Liver (tissue), 9 donors: ENCODE data around the gene DKK2. TPM values are rescaled to one million over a fixed set of nuclear protein-coding genes. Genes with fewer than 3 reads are reported as not detected.

Source experiments
- DNase-seq: peaks from one replicate; pipeline ENCODE4 v3.0.0-alpha.2; 2017; ENCODE audit warnings: low spot score
- H3K27ac ChIP-seq, 2 donors: one replicate each; pipeline ENCODE4 v1.7.0; 2013; ENCODE audit warnings: inconsistent platforms in 2 of 2, low read length in 2 of 2, control low read depth in 1 of 2, low read depth in 1 of 2, mild to moderate bottlenecking in 1 of 2
- H3K27me3 ChIP-seq, 4 donors: one replicate each; pipeline versions ENCODE4 v1.6.1 to v1.7.0; 2013; ENCODE audit warnings: low read length in 3 of 4, inconsistent platforms in 1 of 4, mild to moderate bottlenecking in 1 of 4, moderate library complexity in 1 of 4; ENCODE audit not compliant: control insufficient read depth in 4 of 4, insufficient read depth in 4 of 4
- H3K36me3 ChIP-seq, 4 donors: one replicate each; pipeline versions ENCODE4 v1.6.1 to v1.7.0; 2013; ENCODE audit warnings: low read length in 3 of 4, mild to moderate bottlenecking in 3 of 4, low read depth in 1 of 4, moderate library complexity in 1 of 4; ENCODE audit not compliant: control insufficient read depth in 4 of 4, insufficient read depth in 3 of 4
- H3K4me1 ChIP-seq, 4 donors: one replicate each; pipeline versions ENCODE4 v1.6.1 to v1.7.0; 2013; ENCODE audit warnings: low read length in 3 of 4, mild to moderate bottlenecking in 3 of 4, moderate library complexity in 1 of 4; ENCODE audit not compliant: control insufficient read depth in 4 of 4, insufficient read depth in 4 of 4
- H3K4me3 ChIP-seq, 3 donors: one replicate each; pipeline versions ENCODE4 v1.6.1 to v1.7.0; 2013; ENCODE audit warnings: low read length in 3 of 3, control low read depth in 1 of 3, low read depth in 1 of 3, mild to moderate bottlenecking in 1 of 3
- H3K9ac ChIP-seq, 2 donors: one replicate each; pipeline ENCODE4 v1.7.0; 2013; ENCODE audit warnings: low read length in 2 of 2, mild to moderate bottlenecking in 2 of 2, moderate library complexity in 2 of 2, control low read depth in 1 of 2, low read depth in 1 of 2
- H3K9me3 ChIP-seq, 4 donors: one replicate each; pipeline versions ENCODE4 v1.6.1 to v1.7.0; 2013; ENCODE audit warnings: low read length in 3 of 4; ENCODE audit not compliant: control insufficient read depth in 4 of 4
- ATF3 ChIP-seq: IDR thresholded peaks from 2 replicates; pipeline ENCODE4 v1.6.1; 2016; ENCODE audit warnings: antibody characterized with exemption
- CTCF ChIP-seq: fragments of 150-350 bp; IDR thresholded peaks from 2 replicates; pipeline ENCODE4 v1.5.1; 2017; ENCODE audit warnings: improper control_type of control experiment, low read depth, low read length; ENCODE audit not compliant: missing input control
- EGR1 ChIP-seq, 2 donors: IDR thresholded peaks; 2 replicates each; pipeline ENCODE4 v1.6.1; 2016 to 2018; ENCODE audit warnings: antibody characterized with exemption in 2 of 2, low read depth in 2 of 2
- FOXA1 ChIP-seq: IDR thresholded peaks from 2 replicates; pipeline ENCODE4 v1.6.1; 2016; ENCODE audit warnings: antibody characterized with exemption
- FOXA2 ChIP-seq: IDR thresholded peaks from 2 replicates; pipeline ENCODE4 v1.6.1; 2016; ENCODE audit warnings: antibody characterized with exemption
- GABPA ChIP-seq, 2 donors: IDR thresholded peaks in 1 of 2; conservative IDR thresholded peaks in 1 of 2; 2 replicates each; pipeline ENCODE4 v1.6.1; 2016; ENCODE audit warnings: antibody characterized with exemption in 2 of 2, mild to moderate bottlenecking in 1 of 2, moderate library complexity in 1 of 2
- HNF4G ChIP-seq: IDR thresholded peaks from 2 replicates; pipeline ENCODE4 v1.6.1; 2016; ENCODE audit warnings: antibody characterized with exemption
- JUND ChIP-seq, 2 donors: IDR thresholded peaks; 2 replicates each; pipeline ENCODE4 v1.6.1; 2016; ENCODE audit warnings: antibody characterized with exemption in 2 of 2
- MAX ChIP-seq: IDR thresholded peaks from 2 replicates; pipeline ENCODE4 v1.6.1; 2016; ENCODE audit warnings: antibody characterized with exemption
- NR2F2 ChIP-seq: IDR thresholded peaks from 2 replicates; pipeline ENCODE4 v1.6.1; 2016; ENCODE audit warnings: antibody characterized with exemption
- RAD21 ChIP-seq, 2 donors: IDR thresholded peaks; 2 replicates each; pipeline ENCODE4 v1.6.1; 2016; ENCODE audit warnings: antibody characterized with exemption in 2 of 2, mild to moderate bottlenecking in 2 of 2
- REST ChIP-seq: IDR thresholded peaks from 2 replicates; pipeline ENCODE4 v1.6.1; 2016; ENCODE audit warnings: antibody characterized with exemption, mild to moderate bottlenecking
- RXRA ChIP-seq, 2 donors: IDR thresholded peaks; 2 replicates each; pipeline ENCODE4 v1.6.1; 2017 to 2018; ENCODE audit warnings: antibody characterized with exemption in 2 of 2, mild to moderate bottlenecking in 1 of 2
- SP1 ChIP-seq: IDR thresholded peaks from 2 replicates; pipeline ENCODE4 v1.6.1; 2018; ENCODE audit warnings: antibody characterized with exemption, mild to moderate bottlenecking
- TAF1 ChIP-seq: conservative IDR thresholded peaks from 2 replicates; pipeline ENCODE4 v1.6.1; 2016; ENCODE audit warnings: antibody characterized with exemption, mild to moderate bottlenecking
- YY1 ChIP-seq: IDR thresholded peaks from 2 replicates; pipeline ENCODE4 v1.6.1; 2016; ENCODE audit warnings: antibody characterized with exemption, mild to moderate bottlenecking
- ZBTB33 ChIP-seq: IDR thresholded peaks from 2 replicates; pipeline ENCODE4 v1.6.1; 2016; ENCODE audit warnings: antibody characterized with exemption
- WGBS: extraction: QIAGEN DNeasy Blood & Tissue Kit; methylation state at CpG from one replicate; pipeline ENCODE4 v1.1.7; 2013; 5-methylcytosine and 5-hydroxymethylcytosine counted together
- polyA plus RNA-seq, 2 donors: library from polyadenylated mRNA; stranded (reverse) in 1 of 2; unstranded in 1 of 2; fragments of 200-250 nt in 1 of 2; fragments of >200 nt in 1 of 2; fragmentation: Nextera tagmentation in 1 of 2; extraction: Ambion mirVana in 1 of 2; gene quantifications; one replicate each; pipeline versions ENCODE4 v1.2.1 to v1.2.3, GENCODE V29; 2013 to 2015
- total RNA-seq, 2 donors: library from RNA; depleted of rRNA; stranded (reverse); fragments of >200 nt; gene quantifications; one replicate each; pipeline ENCODE4 v1.2.3, GENCODE V29; 2014
- donor health status: healthy.
- donor health status: healthy.
- donor health status: healthy.
- donor health status: healthy.
- donor health status: healthy.

Gene DKK2
- total and polyA plus RNA-seq, 4 donors: 0.07 to 0.33 (median 0.21) TPM

- Histone ChIP-seq H3K9ac (no peak overlapping the region), H3K27ac (no peak overlapping the region), H3K36me3 (no peaks in the 10 kb centered on the region), H3K27me3 (no peaks in the 10 kb centered on the region), H3K9me3 (no peaks in the 10 kb centered on the region), H3K4me3 (no peak overlapping the region), H3K4me1 (no peaks in the 10 kb centered on the region)
- TF ChIP-seq ZBTB33: no peak
- TF ChIP-seq MAX: no peak
- no peak for TF ChIP-seq HNF4G
- TF ChIP-seq RXRA (IDR thresholded peaks at IDR 0.05): no peak
- DNase-seq: no peak
Measured at GRCh38 chr4:106981431-106981830, 54.7 kb downstream of the DKK2 start.

- Histone ChIP-seq H3K36me3 (no peaks in the 10 kb centered on the region), H3K9ac (no peak overlapping the region), H3K4me1 (no peaks in the 10 kb centered on the region), H3K27ac (no peak overlapping the region), H3K27me3 (no peaks in the 10 kb centered on the region), H3K4me3 (no peak overlapping the region), H3K9me3 (no peaks in the 10 kb centered on the region)
- 81% methylated on average over 4 of the region's 4 CpGs for WGBS
- DNase-seq: no peak
- no peak for TF ChIP-seq YY1
- no peak for TF ChIP-seq REST
- TF ChIP-seq FOXA1: no peak
- no peak for TF ChIP-seq GABPA (IDR thresholded peaks at IDR 0.05 in 1 of 2, conservative IDR thresholded peaks at IDR 0.05 in 1 of 2)
- TF ChIP-seq TAF1: no peak
- TF ChIP-seq JUND (IDR thresholded peaks at IDR 0.05): no peak
- TF ChIP-seq MAX: no peak
- TF ChIP-seq FOXA2: no peak
- no peak for TF ChIP-seq SP1
- no peak for TF ChIP-seq RXRA (IDR thresholded peaks at IDR 0.05)
- no peak for TF ChIP-seq RAD21 (IDR thresholded peaks at IDR 0.05)
- no peak for TF ChIP-seq HNF4G
- no peak for TF ChIP-seq ZBTB33
- no peak for TF ChIP-seq ATF3
- TF ChIP-seq NR2F2: no peak
- no peak for TF ChIP-seq CTCF
- TF ChIP-seq EGR1 (IDR thresholded peaks at IDR 0.05; ENCODE audit: low read depth in 2 of 2): no peak
Measured at GRCh38 chr4:106979476-106979875, 56.6 kb downstream of the DKK2 start.
